Smooth muscle cell (in vitro differentiated cells): Measurements from ENCODE around the gene RHBDD1. TPM values are rescaled to one million over a fixed set of nuclear protein-coding genes. Genes with fewer than 3 reads are reported as not detected.

Experiments used
- DNase-seq: peaks from one replicate; lab custom pipeline; 2025; ENCODE audit not compliant: unreplicated experiment; lab: John Stamatoyannopoulos, UW
- H2AFZ ChIP-seq: fragments of 200-600 bp; sonication (generic); 2 replicates; pipeline ENCODE4 v1.6.0; 2016; ENCODE audit warnings: antibody characterized with exemption, low read depth, mild to moderate bottlenecking
- H3F3A ChIP-seq: fragments of 200-600 bp; sonication (generic); 2 replicates; pipeline ENCODE4 v1.6.0; 2017; ENCODE audit warnings: antibody characterized with exemption, low read depth
- H3K27ac ChIP-seq: fragments of 200-600 bp; sonication (generic); 2 replicates; pipeline ENCODE4 v1.5.1; 2016; ENCODE audit warnings: low read depth, mild to moderate bottlenecking
- H3K27me3 ChIP-seq: fragments of 200-600 bp; sonication (generic); 2 replicates; pipeline ENCODE4 v1.6.1; 2016; ENCODE audit warnings: low read depth, mild to moderate bottlenecking
- H3K36me3 ChIP-seq: fragments of 200-600 bp; sonication (generic); 2 replicates; pipeline ENCODE4 v1.5.1; 2016; ENCODE audit warnings: low read depth
- H3K4me1 ChIP-seq: fragments of 200-600 bp; sonication (generic); 2 replicates; pipeline ENCODE4 v1.5.1; 2016; ENCODE audit warnings: low read depth
- H3K4me2 ChIP-seq: fragments of 200-600 bp; sonication (generic); 2 replicates; pipeline ENCODE4 v1.6.0; 2016; ENCODE audit warnings: mild to moderate bottlenecking
- H3K4me3 ChIP-seq: fragments of 200-600 bp; sonication (generic); 2 replicates; pipeline ENCODE4 v1.5.1; 2016; ENCODE audit warnings: mild to moderate bottlenecking
- H3K79me2 ChIP-seq: fragments of 200-600 bp; sonication (generic); 2 replicates; pipeline ENCODE4 v1.6.0; 2016; ENCODE audit warnings: low read depth, mild to moderate bottlenecking
- H3K9ac ChIP-seq: fragments of 200-600 bp; sonication (generic); 2 replicates; pipeline ENCODE4 v1.6.0; 2016; ENCODE audit warnings: low read depth
- H3K9me3 ChIP-seq: fragments of 200-600 bp; sonication (generic); replicated peaks from 2 replicates; pipeline ENCODE4 v1.5.1; 2016; ENCODE audit warnings: low read depth
- H4K20me1 ChIP-seq: fragments of 200-600 bp; sonication (generic); 2 replicates; pipeline ENCODE4 v1.6.0; 2016; ENCODE audit warnings: low read depth
- CTCF ChIP-seq: fragments of 200-600 bp; sonication (generic); IDR thresholded peaks from 2 replicates; pipeline ENCODE4 v1.5.1; 2017; ENCODE audit warnings: borderline replicate concordance, mild to moderate bottlenecking, antibody characterized with exemption; ENCODE audit not compliant: insufficient read depth, poor library complexity, severe bottlenecking
- WGBS: methylation state at CpG from one replicate; pipeline ENCODE4 v1.1.7; 2016; ENCODE audit warnings: low lambda C conversion rate; 5-methylcytosine and 5-hydroxymethylcytosine counted together
- polyA plus RNA-seq: library from polyadenylated mRNA; unstranded; fragments of >200 nt; fragmentation: Nextera tagmentation; extraction: Ambion mirVana; gene quantifications from 2 replicates; pipeline ENCODE4 v1.2.1, GENCODE V29; 2016
- total RNA-seq: library from RNA; depleted of rRNA; stranded (reverse); fragments of >200 nt; gene quantifications from 2 replicates; pipeline ENCODE4 v1.2.3, GENCODE V29; 2014

The RHBDD1 gene
- total and polyA plus RNA-seq, 2 experiments from 2014 or later = 11.3 to 20.7 TPM

GRCh38 chr2:226916669-226917068 is 80.8 kb downstream of the RHBDD1 start:
- 97% methylated on average over 1 of the region's 1 CpG for WGBS
- Histone ChIP-seq H2AFZ (no peak overlapping the region), H3K4me3 (no peak overlapping the region)

GRCh38 chr2:226932443-226932842 is 96.6 kb downstream of the RHBDD1 start:
- no peaks in the 10 kb centered on the region for H3K4me1 ChIP-seq
- H3K79me2 ChIP-seq = no peaks in the 10 kb centered on the region
- no peak overlapping the region for H3K4me3 ChIP-seq
- no peak overlapping the region for H2AFZ ChIP-seq
- DNase-seq = no peak
- H3K9me3 ChIP-seq = no peaks in the 10 kb centered on the region
- no peak for TF ChIP-seq CTCF
- H3K36me3 ChIP-seq = no peaks in the 10 kb centered on the region
- WGBS = 92% methylated on average over 5 of the region's 5 CpGs
- no peaks in the 10 kb centered on the region for H3F3A ChIP-seq
- no peak overlapping the region for H3K27ac ChIP-seq
- H3K27me3 ChIP-seq = no peaks in the 10 kb centered on the region
- H3K9ac ChIP-seq = no peak overlapping the region
- no peaks in the 10 kb centered on the region for H4K20me1 ChIP-seq
- no peak overlapping the region for H3K4me2 ChIP-seq

More at GRCh38 chr2:226916669-226917068, 80.8 kb downstream of the RHBDD1 start:
- no peak for TF ChIP-seq CTCF
- Histone ChIP-seq H3K9me3 (no peaks in the 10 kb centered on the region), H4K20me1 (no peaks in the 10 kb centered on the region), H3K79me2 (no peaks in the 10 kb centered on the region), H3K27ac (no peak overlapping the region), H3F3A (no peaks in the 10 kb centered on the region), H3K27me3 (no peaks in the 10 kb centered on the region), H3K9ac (no peak overlapping the region), H3K36me3 (no peaks in the 10 kb centered on the region), H3K4me2 (no peak overlapping the region), H3K4me1 (no peaks in the 10 kb centered on the region)
- no peak for DNase-seq

GRCh38 chr2:226934546-226935201 is 98.8 kb downstream of the RHBDD1 start:
- no peak for DNase-seq
- no peak for TF ChIP-seq CTCF
- Histone ChIP-seq H3K9ac (no peak overlapping the region), H3F3A (no peaks in the 10 kb centered on the region), H3K36me3 (no peaks in the 10 kb centered on the region), H4K20me1 (no peaks in the 10 kb centered on the region), H3K9me3 (no peaks in the 10 kb centered on the region), H3K27ac (no peak overlapping the region), H3K79me2 (no peaks in the 10 kb centered on the region), H3K4me1 (no peaks in the 10 kb centered on the region), H2AFZ (no peak overlapping the region), H3K4me3 (no peak overlapping the region), H3K27me3 (no peaks in the 10 kb centered on the region), H3K4me2 (no peak overlapping the region)
- WGBS = 98% methylated on average over 2 of the region's 2 CpGs
